ENCODE data around the gene UCP3. TPM values are rescaled to one million over a fixed set of nuclear protein-coding genes. Genes with fewer than 3 reads are reported as not detected.

UCP3 gene
- total RNA-seq, 4 donors from 2014 or later = 1.3 to 7.6 (median 3.1) TPM

GRCh38 chr11:74015919-74016684, 7.2 kb upstream of the UCP3 start:
- no peaks in the 10 kb centered on the region for H3K36me3 ChIP-seq
- no peak overlapping the region for H3K4me3 ChIP-seq
- H3K9me3 ChIP-seq = no peaks in the 10 kb centered on the region
- WGBS, 2 donors (ENCODE audit: low coverage in 1 of 2) = 92 to 94% methylated on average over 2 to 5 of the region's 5 CpGs
- H3K4me1 ChIP-seq = peaks cover 20 to 33% (median 28%) of the 10 kb centered on the region in 4 donors
- no peaks in the 10 kb centered on the region for H3K27me3 ChIP-seq
- no peak overlapping the region for H3K27ac ChIP-seq
- no peak for TF ChIP-seq EP300 (IDR thresholded peaks at IDR 0.05; ENCODE audit: low read depth)
- intact Hi-C loops (cut with DNase I; ENCODE audit: low total_unique reads) (no loop called here), in situ Hi-C loops (cut with MboI; ENCODE audit: low pct_ligation_motif_present in 1 of 4, low pct_unique_long_range_greater_than_20kb in 1 of 4, low sequenced_read_pairs in 3 of 4) (no loop called here)
- no peak for DNase-seq

DNA sequence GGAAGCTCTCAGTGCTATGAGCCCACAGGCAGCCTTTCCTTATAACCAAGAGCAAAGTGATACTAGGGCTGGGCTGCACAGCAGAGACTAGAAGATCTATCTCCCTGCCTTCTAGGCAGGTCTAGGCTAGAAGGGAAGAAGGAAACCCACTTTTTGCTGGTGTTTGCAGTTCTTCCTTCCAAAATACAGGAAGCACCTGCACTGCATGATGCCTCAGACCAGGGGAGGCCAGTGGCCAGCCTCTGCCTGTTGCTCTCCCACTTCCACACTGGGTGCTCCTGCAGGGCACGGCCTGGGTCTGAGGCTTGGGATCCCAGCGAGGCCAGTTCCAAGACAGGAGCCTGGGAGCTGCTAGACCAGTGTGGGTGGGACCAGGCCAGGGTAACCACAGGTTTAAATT, 6.0 kb upstream of the UCP3 start:
- H3K4me1 ChIP-seq = peaks cover 20 to 31% (median 24%) of the 10 kb centered on the region in 4 donors
- H3K27ac ChIP-seq = no peak overlapping the region
- in situ Hi-C loops (cut with MboI; ENCODE audit: low pct_ligation_motif_present in 1 of 4, low pct_unique_long_range_greater_than_20kb in 1 of 4, low sequenced_read_pairs in 3 of 4) (no loop called here), intact Hi-C loops (cut with DNase I; ENCODE audit: low total_unique reads) (no loop called here)
- TF ChIP-seq POLR2A (IDR thresholded peaks at IDR 0.05) (no peak), EP300 (IDR thresholded peaks at IDR 0.05; ENCODE audit: low read depth) (no peak), POLR2AphosphoS5 (IDR thresholded peaks at IDR 0.05) (no peak)
- TF ChIP-seq, protein P1, sequence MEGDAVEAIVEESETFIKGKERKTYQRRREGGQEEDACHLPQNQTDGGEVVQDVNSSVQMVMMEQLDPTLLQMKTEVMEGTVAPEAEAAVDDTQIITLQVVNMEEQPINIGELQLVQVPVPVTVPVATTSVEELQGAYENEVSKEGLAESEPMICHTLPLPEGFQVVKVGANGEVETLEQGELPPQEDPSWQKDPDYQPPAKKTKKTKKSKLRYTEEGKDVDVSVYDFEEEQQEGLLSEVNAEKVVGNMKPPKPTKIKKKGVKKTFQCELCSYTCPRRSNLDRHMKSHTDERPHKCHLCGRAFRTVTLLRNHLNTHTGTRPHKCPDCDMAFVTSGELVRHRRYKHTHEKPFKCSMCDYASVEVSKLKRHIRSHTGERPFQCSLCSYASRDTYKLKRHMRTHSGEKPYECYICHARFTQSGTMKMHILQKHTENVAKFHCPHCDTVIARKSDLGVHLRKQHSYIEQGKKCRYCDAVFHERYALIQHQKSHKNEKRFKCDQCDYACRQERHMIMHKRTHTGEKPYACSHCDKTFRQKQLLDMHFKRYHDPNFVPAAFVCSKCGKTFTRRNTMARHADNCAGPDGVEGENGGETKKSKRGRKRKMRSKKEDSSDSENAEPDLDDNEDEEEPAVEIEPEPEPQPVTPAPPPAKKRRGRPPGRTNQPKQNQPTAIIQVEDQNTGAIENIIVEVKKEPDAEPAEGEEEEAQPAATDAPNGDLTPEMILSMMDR (IDR thresholded peaks at IDR 0.05) = no peak
- no peak overlapping the region for H3K4me3 ChIP-seq
- DNase-seq = no peak
- H3K27me3 ChIP-seq = no peaks in the 10 kb centered on the region
- H3K36me3 ChIP-seq = no peaks in the 10 kb centered on the region
- 85% methylated on average over 2 of the region's 2 CpGs; no CpG with 5 or more reads in 1 of the 2 donors for WGBS, 2 donors (ENCODE audit: low coverage in 1 of 2)
- no peaks in the 10 kb centered on the region for H3K9me3 ChIP-seq

DNA sequence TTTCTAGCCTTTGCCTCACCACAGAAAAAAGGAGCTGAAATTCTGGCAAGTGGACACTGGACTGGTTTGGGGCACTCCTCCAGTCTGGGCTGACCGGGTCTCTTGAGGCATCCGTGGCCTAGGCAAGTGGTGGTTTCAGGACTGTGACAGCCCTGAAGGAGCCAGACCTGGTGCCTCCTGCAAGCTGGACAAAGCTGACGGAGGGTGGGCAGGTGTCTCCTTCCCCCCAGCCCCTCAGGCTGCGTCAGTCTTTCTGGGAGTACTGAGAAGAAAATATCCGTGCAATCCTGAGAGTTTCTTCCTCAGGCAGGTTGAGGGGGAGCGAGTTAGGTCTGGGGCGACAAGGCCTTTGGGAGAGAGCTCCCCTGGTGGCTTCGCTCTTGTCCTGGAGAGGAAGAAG, 4.3 kb upstream of the UCP3 start:
- TF ChIP-seq EP300 (IDR thresholded peaks at IDR 0.05; ENCODE audit: low read depth) (no peak), POLR2A (IDR thresholded peaks at IDR 0.05) (no peak), POLR2AphosphoS5 (IDR thresholded peaks at IDR 0.05) (no peak)
- TF ChIP-seq, protein P1 (IDR thresholded peaks at IDR 0.05) = no peak
- H3K27ac ChIP-seq = no peak overlapping the region
- no peaks in the 10 kb centered on the region for H3K36me3 ChIP-seq
- WGBS, 2 donors (ENCODE audit: low coverage in 1 of 2) = 96% methylated on average over 8 of the region's 8 CpGs; no CpG with 5 or more reads in 1 of the 2 donors
- H3K9me3 ChIP-seq = no peaks in the 10 kb centered on the region
- H3K27me3 ChIP-seq = no peaks in the 10 kb centered on the region
- H3K4me1 ChIP-seq = peaks cover 4 to 13% (median 7%) of the 10 kb centered on the region in 4 donors
- in situ Hi-C loops (cut with MboI; ENCODE audit: low pct_ligation_motif_present in 1 of 4, low pct_unique_long_range_greater_than_20kb in 1 of 4, low sequenced_read_pairs in 3 of 4) = no loop called here
- H3K4me3 ChIP-seq = no peak overlapping the region
- intact Hi-C loops (cut with DNase I; ENCODE audit: low total_unique reads) = no loop called here
- DNase-seq = no peak

GRCh38 chr11:74012074-74012809, 3.4 kb upstream of the UCP3 start:
- no peak overlapping the region for H3K4me3 ChIP-seq
- TF ChIP-seq EP300 (IDR thresholded peaks at IDR 0.05; ENCODE audit: low read depth) = no peak
- TF ChIP-seq, protein P1 (IDR thresholded peaks at IDR 0.05) = no peak
- no peak for TF ChIP-seq POLR2AphosphoS5 (IDR thresholded peaks at IDR 0.05)
- TF ChIP-seq POLR2A (IDR thresholded peaks at IDR 0.05) = no peak
- no peaks in the 10 kb centered on the region for H3K9me3 ChIP-seq
- no peaks in the 10 kb centered on the region for H3K27me3 ChIP-seq
- no peak for DNase-seq
- intact Hi-C loops (cut with DNase I; ENCODE audit: low total_unique reads) = no loop called here
- in situ Hi-C loops (cut with MboI; ENCODE audit: low pct_ligation_motif_present in 1 of 4, low pct_unique_long_range_greater_than_20kb in 1 of 4, low sequenced_read_pairs in 3 of 4) = no loop called here
- 83 to 84% methylated on average over 11 to 14 of the region's 14 CpGs for WGBS, 2 donors (ENCODE audit: low coverage in 1 of 2)
- H3K4me1 ChIP-seq = peaks cover 0 to 7% (median 2%) of the 10 kb centered on the region in 4 donors
- no peak overlapping the region for H3K27ac ChIP-seq
- H3K36me3 ChIP-seq = no peaks in the 10 kb centered on the region
